Erythroblast (primary cell): ENCODE data around the gene NRG2.

Source experiments
- GATA1 ChIP-seq: IDR thresholded peaks from 2 replicates; pipeline ENCODE4 v1.6.1; 2011; ENCODE audit warnings: low read depth, mild to moderate bottlenecking, control low read depth, low read length, moderate library complexity
- POLR2A ChIP-seq: IDR thresholded peaks from 2 replicates; pipeline ENCODE4 v1.6.1; 2011; ENCODE audit warnings: mild to moderate bottlenecking, low read length

- TF ChIP-seq POLR2A (no peak), GATA1 (no peak)
Observed at GRCh38 chr5:140027807-140028206, 15.3 kb downstream of the NRG2 start.
